ENCODE results near the gene ITLN2. TPM values are rescaled to one million over a fixed set of nuclear protein-coding genes. Genes with fewer than 3 reads are reported as not detected.
"Not testable (repeated sequence)": the region's sequence is repeated elsewhere in the genome, so short reads cannot be mapped to it uniquely, and the experiment has no call there.

The ITLN2 gene
- total and polyA plus RNA-seq, 8 donors = 0.37 to 4.2 TPM; not detected in 6

DNA sequence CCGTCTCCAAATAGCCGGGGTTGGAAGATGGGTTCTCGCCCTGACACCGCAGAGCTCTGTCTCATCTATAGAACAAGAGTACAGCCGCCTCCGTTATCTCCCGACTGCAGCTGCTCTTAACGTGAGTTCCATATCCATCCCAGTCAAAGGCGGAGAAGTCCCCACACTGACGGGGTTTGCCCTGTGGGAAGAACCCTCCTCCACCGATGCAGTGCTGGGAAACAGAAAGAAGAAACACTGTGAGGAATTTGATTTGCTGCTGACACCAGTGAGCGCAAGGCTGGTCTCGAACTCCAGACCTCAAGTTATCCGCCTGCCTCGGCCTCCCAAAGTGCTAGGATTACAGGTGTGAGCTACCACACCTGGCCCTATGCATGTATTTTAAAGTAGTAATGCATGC is 9.5 kb downstream of the ITLN2 start:
- no peak for DNase-seq
- H3K4me3 ChIP-seq = no peak overlapping the region
- H3K27ac ChIP-seq = no peak overlapping the region
- TF ChIP-seq POLR2AphosphoS5 (IDR thresholded peaks at IDR 0.05) (no peak), POLR2A (IDR thresholded peaks at IDR 0.05) (no peak), EP300 (IDR thresholded peaks at IDR 0.05) (no peak), CTCF (IDR thresholded peaks at IDR 0.05) (no peak)
- peaks cover 0 to 15% (median 0%) of the 10 kb centered on the region in 4 donors for H3K4me1 ChIP-seq
- intact Hi-C loops (cut with DNase I; ENCODE audit: low total_unique reads) = no loop called here
- peaks cover 0 to 9% (median 7%) of the 10 kb centered on the region in 4 donors for H3K9me3 ChIP-seq
- no peaks in the 10 kb centered on the region for H3K36me3 ChIP-seq
- H3K27me3 ChIP-seq = peaks cover 0 to 9% (median 0%) of the 10 kb centered on the region in 3 donors
- 85 to 92% (median 91%) methylated on average over 15 of the region's 15 CpGs for WGBS, 5 donors

- no peak for TF ChIP-seq POLR2A (IDR thresholded peaks at IDR 0.05)
- no peak for TF ChIP-seq CTCF (IDR thresholded peaks at IDR 0.05)
- TF ChIP-seq EP300 (IDR thresholded peaks at IDR 0.05) = no peak
- no peak for TF ChIP-seq POLR2AphosphoS5 (IDR thresholded peaks at IDR 0.05)
- WGBS, 5 donors = 44 to 67% (median 62%) methylated on average over 3 of the region's 3 CpGs
- no peak overlapping the region for H3K27ac ChIP-seq
- DNase-seq = no peak
- H3K9me3 ChIP-seq = peaks cover 0 to 9% (median 7%) of the 10 kb centered on the region in 4 donors
- H3K36me3 ChIP-seq = no peaks in the 10 kb centered on the region
- no peak overlapping the region for H3K4me3 ChIP-seq
- intact Hi-C loops (cut with DNase I; ENCODE audit: low total_unique reads) = no loop called here
- peaks cover 0 to 9% (median 0%) of the 10 kb centered on the region in 3 donors for H3K27me3 ChIP-seq
- H3K4me1 ChIP-seq = peaks cover 0 to 14% (median 0%) of the 10 kb centered on the region in 4 donors
Measured at GRCh38 chr1:160942926-160943325, 11.7 kb downstream of the ITLN2 start.

DNA sequence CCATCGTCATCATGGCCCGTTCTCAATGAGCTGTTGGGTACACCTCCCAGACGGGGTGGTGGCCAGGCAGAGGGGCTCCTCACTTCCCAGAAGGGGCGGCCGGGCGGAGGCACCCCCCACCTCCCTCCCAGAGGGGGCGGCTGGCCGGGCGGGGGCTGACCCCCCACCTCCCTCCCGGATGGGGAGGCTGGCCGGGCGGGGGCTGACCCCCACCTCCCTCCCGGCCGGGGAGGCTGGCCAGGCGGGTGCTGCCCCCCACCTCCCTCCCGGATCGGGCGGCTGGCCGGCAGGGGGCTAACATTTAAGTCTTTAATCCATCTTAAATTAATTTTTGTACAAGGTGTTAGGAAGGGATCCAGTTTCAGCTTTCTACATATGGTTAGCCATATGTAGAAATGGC is 17.9 kb downstream of the ITLN2 start:
- peaks cover 0 to 19% (median 11%) of the 10 kb centered on the region in 4 donors for H3K9me3 ChIP-seq
- H3K4me1 ChIP-seq; H3K4me3 ChIP-seq; H3K36me3 ChIP-seq; H3K27me3 ChIP-seq; intact Hi-C loops (cut with DNase I; ENCODE audit: low total_unique reads); H3K27ac ChIP-seq; DNase-seq: not testable (repeated sequence)
- WGBS, 5 donors = 85 to 95% (median 93%) methylated on average over 13 to 19 of the region's 19 CpGs

DNA sequence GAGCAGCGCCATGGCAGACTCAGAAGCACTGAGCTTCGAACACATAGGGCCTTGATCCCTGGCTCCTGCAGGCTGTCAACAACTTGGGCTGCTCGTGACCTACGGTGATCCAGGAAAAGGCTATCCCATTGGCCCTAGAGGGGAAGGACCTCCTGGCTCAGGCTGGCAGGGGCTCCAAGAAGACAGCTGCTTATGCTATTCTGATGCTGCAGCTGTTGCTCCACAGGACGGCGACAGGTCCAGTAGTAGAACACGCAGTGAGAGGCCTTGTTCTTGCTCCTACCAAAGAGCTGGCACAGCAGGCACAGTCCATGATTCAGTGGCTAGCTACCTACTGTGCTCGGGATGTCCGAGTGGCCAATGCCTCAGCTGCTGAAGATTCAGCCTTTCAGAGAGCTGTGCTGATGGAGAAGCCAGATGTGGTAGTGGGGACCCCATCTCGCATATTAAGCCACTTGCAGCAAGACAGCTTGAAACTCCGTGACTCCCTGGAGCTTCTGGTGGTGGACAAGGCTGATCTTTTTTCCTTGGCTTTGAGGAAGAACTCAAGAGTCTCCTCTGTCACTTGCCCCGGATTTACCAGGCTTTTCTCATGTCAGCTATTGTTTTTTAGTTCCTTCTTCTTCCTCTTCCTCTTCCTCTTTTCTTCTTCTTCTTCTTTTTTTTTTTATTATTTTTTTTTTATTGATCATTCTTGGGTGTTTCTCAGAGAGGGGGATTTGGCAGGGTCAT is 18.9 kb downstream of the ITLN2 start:
- H3K36me3 ChIP-seq = no peaks in the 10 kb centered on the region
- H3K27me3 ChIP-seq = no peaks in the 10 kb centered on the region
- intact Hi-C loops (cut with DNase I; ENCODE audit: low total_unique reads) = no loop called here
- H3K4me3 ChIP-seq = no peak overlapping the region
- no peak for TF ChIP-seq EP300 (IDR thresholded peaks at IDR 0.05)
- no peak for TF ChIP-seq POLR2A (IDR thresholded peaks at IDR 0.05)
- no peak for TF ChIP-seq CTCF (IDR thresholded peaks at IDR 0.05)
- TF ChIP-seq POLR2AphosphoS5 (IDR thresholded peaks at IDR 0.05) = no peak
- H3K9me3 ChIP-seq = peaks cover 0 to 12% (median 5%) of the 10 kb centered on the region in 4 donors
- no peaks in the 10 kb centered on the region for H3K4me1 ChIP-seq
- no peak for DNase-seq
- 87 to 95% (median 91%) methylated on average over 12 of the region's 12 CpGs for WGBS, 5 donors
- no peak overlapping the region for H3K27ac ChIP-seq

DNA sequence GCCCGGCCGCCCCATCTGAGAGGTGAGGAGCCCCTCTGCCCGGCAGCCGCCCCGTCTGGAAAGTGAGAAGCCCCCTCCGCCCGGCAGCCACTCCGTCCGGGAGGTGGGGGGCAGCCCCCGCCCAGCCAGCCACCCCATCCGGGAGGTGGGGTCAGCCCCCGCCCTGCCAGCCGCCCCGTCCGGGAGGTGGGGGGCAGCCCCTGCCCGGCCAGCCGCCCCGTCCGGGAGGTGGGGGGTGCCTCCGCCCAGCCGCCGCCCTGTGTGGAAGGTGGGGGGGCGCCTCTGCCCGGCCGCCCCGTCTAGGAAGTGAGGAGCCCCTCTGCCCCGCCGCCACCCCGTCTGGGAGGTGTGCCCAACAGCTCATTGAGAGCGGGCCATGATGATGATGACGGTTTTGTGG is 21.3 kb downstream of the ITLN2 start:
- H3K27me3 ChIP-seq; H3K4me3 ChIP-seq; H3K27ac ChIP-seq; DNase-seq; H3K4me1 ChIP-seq; intact Hi-C loops (cut with DNase I; ENCODE audit: low total_unique reads); H3K36me3 ChIP-seq: not testable (repeated sequence)
- peaks cover 0 to 12% (median 5%) of the 10 kb centered on the region in 4 donors for H3K9me3 ChIP-seq
- 90 to 98% (median 95%) methylated on average over 16 to 31 of the region's 31 CpGs for WGBS, 5 donors
